Effector CD8-positive, alpha-beta T cell (primary cell): ENCODE measurements around the gene WDR93.
"Not testable (repeated sequence)": the region's sequence is repeated elsewhere in the genome, so short reads cannot be mapped to it uniquely, and the experiment has no call there.

Experiments
- DNase-seq: peaks from one replicate; lab custom pipeline; 2025; lab: John Stamatoyannopoulos, UW

The WDR93 gene

DNA sequence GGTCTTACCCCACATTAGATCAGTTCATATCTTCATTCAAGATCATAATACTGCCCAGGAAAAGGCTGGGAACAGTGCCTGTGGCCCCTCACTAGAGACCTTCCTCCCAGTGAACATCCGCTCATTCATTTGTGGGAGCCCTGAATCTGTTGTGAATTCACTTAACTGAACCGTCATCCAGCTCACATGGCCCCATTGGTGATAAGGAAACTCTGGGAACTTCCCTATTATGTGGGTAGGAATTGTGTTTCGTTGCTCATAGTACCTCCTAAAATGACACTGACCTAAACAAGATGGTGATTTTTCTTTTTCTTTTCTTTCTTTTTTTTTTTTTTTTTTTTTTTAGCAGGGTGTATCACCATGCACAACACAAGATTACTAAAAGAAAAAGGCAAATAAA lies 78.8 kb downstream of the WDR93 start:
- no peak for DNase-seq

DNA sequence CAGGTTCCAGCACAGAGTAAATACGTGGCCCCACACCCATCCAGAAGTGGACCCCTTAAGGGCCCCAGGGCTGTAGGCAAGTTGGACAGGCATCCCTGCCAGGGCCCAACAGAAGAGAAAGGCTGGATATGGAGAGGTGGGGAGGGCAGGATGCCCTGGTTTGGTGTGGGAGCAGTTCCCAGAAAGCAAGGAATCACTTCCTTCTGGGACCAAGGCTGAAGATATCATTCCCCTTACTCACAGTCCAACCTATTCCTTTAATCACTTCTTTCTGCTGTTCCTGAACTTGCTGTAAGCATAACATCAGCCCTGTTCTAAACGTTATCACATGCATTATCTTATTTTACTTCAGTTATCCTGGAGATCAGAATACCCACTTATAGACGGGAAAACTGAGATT lies 79.4 kb downstream of the WDR93 start:
- no peak for DNase-seq

- no peak for DNase-seq
Observed at GRCh38 chr15:89772932-89773583, 82.4 kb downstream of the WDR93 start.

DNA sequence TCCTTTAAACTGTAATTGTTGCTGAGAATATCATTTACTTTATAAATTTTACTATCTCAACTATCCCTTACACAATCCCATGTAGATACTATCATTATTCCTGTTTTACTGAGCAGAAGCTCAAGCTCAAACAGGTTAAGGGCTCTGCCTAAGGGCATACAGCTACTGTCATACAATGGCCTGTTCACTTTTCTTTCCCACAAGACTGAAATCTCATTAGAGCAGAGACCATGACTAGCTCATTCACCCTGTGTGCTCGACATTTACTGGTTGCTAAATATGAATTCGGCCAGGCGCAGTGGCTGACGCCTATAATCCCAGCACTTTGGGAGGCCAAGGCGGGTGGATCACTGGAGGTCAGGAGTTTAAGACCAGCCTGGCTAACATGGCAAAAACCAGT lies 83.9 kb downstream of the WDR93 start:
- DNase-seq, result no peak

- no peak for DNase-seq
Observed at GRCh38 chr15:89775815-89776214, 85.2 kb downstream of the WDR93 start.

GRCh38 chr15:89776274-89777072 lies 85.9 kb downstream of the WDR93 start, which contains the start of gene MESP2:
Gene MESP2 (plus strand): TSS chr15:89776332. CDS start chr15:89776358, 26 bp downstream.
- DNase-seq, result no peak

- DNase-seq, result no peak
Observed at GRCh38 chr15:89777073-89777751, 86.6 kb downstream of the WDR93 start.

DNA sequence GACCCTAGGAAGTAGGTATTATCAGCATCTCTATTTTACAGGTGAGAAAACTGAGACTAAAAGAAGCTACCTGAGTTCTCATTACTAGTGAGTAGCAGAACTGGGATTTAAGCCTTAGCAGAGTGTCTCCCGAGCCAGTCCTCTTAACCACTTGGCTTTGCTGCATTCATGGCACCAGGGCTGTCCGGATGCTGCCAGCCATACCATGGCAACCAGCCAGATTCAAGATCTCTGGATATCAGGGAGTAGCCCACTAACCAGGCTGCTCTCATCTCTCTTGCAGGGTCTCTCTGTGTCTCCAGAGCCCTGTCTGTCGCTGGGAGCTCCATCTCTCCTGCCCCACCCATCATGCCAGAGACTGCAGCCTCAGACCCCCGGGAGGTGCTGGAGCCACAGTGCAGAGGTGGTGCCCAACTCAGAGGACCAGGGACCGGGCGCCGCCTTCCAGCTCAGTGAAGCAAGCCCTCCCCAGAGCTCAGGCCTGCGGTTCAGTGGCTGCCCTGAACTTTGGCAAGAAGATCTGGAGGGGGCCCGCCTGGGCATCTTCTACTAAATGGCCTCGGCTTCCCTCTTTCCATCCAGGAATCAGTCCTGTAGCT lies 87.3 kb downstream of the WDR93 start:
- DNase-seq, result no peak

GRCh38 chr15:89778861-89779260 lies 88.2 kb downstream of the WDR93 start:
- no peak for DNase-seq

- no peak for DNase-seq
Observed at GRCh38 chr15:89780601-89781000, 90.0 kb downstream of the WDR93 start.

DNA sequence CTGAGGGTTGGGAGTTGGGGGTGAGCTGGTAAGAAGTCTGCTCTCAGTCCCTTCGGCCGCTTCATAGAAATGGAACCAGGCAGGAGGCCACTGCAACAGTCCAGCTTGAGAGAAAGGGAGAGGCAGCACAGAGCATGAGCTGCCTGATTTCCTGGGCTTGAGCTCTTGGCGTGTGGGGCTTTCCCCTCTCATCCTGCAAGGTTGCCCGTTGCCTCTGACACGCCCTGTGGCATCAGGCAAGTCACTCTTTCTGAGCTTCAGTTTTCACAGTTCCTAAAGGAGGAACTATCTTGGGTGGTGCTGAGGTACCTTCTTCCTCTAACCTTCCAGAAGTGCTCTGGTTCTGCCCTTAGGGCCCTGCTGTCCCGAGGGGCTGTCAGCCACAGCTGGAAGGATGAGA lies 90.4 kb downstream of the WDR93 start:
- no peak for DNase-seq

DNA sequence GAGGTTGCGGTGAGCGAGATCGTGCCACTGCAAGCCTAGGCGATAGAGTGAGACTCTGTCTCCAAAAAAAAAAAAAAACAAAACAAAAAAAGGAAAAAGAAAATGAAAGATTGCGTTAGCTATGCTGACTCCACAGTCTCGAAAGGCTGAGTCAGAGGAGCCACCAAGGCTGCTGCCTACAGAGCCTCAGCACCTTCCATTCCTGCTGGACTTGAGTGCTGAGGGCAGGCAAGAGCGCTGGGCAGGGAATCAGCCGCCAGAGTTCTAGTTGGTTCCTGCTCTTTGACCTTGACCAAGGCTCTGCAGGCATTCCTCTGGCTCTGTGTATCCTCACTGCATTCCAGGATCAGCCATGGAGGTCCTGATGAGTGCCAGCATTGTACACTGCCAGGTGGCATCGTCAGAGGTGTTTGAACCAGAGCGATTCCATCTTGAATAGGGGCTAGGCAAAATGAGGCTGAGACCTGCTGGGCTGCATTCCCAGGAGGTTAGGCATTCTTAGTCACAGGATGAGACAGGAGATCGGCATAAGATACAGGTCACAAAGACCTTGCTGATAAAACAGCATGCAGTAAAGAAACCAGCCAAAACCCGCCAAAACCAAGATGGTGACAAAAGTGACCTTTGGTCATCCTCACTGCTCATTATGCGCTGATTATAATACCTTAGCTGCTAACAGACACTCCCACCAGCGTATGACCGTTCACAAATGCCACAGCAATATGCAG lies 91.4 kb downstream of the WDR93 start:
- no peak for DNase-seq

- DNase-seq, result not testable (repeated sequence)
Observed at GRCh38 chr15:89782619-89782950, 92.0 kb downstream of the WDR93 start.

GRCh38 chr15:89783111-89783860 lies 92.7 kb downstream of the WDR93 start:
- no peak for DNase-seq

DNA sequence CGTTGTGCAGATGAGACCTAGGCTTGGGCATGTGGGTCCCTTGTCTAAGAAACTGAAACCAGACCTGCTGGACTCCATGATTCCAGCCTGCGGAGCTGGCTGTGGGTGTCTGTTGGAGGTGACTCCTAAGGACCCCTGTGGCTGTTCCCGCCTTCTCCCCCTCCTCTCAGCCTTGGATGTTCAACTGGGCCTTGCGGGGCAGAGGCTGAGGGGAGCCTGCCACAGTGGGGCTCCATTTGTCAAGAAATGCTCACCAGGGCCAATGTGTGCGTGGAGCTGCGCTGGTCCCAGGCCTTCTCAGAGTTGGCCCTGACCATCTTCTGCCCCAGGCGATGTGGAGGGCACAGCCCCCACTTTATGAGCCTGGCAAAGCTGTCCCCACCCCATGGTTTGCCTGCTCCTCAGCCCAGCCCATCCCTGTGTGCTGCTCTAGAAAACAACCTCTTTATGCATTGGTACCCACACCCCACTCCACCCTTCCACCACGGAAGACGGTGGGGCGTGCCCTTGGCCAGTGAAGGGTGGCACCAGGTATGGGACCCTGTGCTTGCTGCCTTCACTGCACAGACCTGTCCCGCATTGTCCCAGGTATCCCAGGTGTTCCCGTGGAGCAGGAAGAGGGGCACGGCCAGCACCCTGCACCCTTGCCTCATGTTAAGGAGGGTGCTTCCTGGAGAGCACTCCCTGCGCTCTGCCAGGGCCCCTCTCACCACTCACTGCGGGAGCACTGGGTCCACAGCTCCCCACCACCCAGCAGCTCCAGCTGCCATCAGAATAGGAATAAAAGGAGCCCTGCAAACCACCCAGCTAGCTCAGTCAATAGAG lies 93.5 kb downstream of the WDR93 start:
- DNase-seq, result no peak

DNA sequence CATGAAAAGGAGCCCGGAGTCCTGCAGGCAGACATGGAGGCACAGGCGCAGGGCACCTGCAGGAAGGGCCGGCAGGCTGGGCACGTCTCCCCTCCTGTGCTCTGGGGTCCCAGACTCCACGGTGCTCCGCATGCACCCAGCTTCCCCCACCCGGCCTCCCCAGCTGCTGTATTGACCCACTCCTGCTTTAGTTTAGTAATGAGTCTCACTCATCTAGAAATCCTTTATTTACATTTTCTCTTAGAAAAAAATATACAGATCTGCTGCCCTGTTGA lies 94.0 kb downstream of the WDR93 start:
- no peak for DNase-seq

DNA sequence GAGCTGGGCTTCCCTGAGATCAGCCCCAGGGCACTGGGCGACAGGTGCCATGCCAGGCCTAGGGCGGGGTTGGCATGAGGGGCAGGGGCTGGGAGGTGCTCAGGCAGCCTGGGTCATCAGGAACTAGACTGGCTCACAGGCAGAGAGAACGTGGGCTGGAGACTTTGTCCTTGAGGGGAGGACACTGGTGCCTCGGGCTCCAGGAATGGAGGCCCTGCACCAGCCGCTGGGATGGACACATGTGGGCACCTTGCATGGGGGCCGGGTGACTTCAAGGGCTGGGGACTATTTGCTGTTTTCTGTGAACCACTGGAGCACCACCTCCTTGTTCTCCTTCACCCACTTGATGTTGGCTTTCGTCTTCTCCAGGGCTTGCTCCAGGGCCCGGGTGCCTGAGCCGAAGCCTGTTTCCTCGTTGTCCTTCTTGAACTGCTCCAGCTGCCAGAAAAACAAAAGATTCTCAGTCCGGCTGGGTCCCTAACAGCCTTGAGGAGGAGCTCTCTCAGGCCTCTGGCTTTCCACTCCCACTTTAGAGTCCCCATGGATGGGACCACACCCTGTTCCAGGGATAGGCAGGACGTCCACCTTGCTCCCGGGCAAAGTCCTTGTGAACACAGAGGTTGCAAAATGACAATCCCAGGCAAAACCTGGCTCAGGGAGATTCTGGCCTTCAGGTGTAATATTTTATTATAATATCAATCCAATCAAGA lies 94.6 kb downstream of the WDR93 start:
- DNase-seq, result no peak

DNA sequence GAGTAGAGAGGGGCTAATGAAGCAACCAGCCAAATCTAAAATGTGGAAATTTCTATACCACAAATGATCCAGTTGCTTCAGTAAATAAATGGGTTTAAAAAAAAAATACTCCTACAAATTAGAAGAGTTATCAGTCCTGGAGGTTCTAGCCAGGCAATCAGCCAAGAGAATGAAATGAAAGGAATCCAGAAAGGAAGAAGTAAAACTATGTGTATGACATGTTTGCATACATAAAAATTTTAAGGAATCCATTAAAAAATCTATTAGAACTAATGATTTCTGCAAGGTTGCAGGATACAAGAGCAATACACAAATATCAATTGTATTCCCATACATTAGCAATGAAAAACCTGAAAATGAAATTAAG lies 95.1 kb downstream of the WDR93 start:
- no peak for DNase-seq

DNA sequence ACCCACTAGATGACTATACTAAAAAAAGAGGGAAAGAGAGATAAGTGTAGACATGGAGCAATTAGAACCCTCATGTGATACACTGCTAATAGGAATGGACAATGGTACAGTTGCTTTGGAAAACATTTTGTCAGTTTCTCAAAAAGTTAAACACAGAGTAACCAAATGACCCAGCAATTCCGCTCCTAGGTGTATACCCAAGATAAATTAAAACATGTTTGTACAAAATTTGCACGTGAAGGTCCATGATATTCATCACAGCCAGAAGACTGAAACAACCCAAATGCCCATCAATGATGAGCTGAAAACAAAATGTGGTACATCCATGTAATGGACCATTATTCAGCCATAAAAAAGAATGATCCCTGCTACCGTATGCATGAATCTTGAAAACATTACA lies 97.3 kb downstream of the WDR93 start:
- no peak for DNase-seq

DNA sequence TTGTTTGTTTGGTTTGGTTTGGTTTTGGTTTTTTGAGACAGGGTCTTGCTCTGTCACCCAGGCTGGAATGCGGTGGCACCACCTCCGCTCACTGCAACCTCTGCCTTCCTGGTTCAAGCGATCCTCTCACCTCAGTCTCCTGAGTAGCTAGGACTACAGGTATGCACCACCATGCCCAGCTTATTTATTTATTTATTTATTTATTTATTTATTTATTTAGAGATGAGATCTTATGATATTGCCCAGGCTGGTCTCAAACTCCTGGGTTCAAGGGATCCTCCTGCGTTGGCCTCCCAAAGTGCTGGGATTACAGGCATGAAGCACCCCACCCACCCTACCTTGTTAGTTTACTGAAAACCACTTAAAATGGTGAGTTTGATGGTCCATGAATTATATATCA lies 98.0 kb downstream of the WDR93 start:
- not testable (repeated sequence) for DNase-seq
